HepG2 (cell line): ENCODE measurements around the gene PRKCE. TPM values are rescaled to one million over a fixed set of nuclear protein-coding genes. Genes with fewer than 3 reads are reported as not detected.
A peak's percentile ranks its signal among the peaks of the same experiment; 100 is the strongest.

Experiments
- ATAC-seq: fragments of 200-7000 bp; cut with Tn5 transposase; 3 replicates; pipeline ENCODE4 v1.9.1; 2020; ENCODE audit warnings: mild to moderate bottlenecking, moderate library complexity
- BruUV-seq: library from RNA; stranded (reverse); fragments of 400-500 nt; replicated peaks from 2 replicates; lab custom pipeline; 2021; lab: Mats Ljungman, UMichigan
- CTCF ChIA-PET: fragments of 300-600 bp; formaldehyde crosslinking; extraction: SDS; loops from one replicate; lab custom pipeline; 2021; ENCODE audit warnings: low total read pairs, inconsistent platforms, low intra/inter-chr PET ratio; lab: Yijun Ruan, JAX
- POLR2A ChIA-PET: fragments of 350-600 bp; sonication (Branson Sonifier 250); formaldehyde crosslinking; loops from one replicate; lab custom pipeline; 2020; ENCODE audit warnings: antibody characterized with exemption, inconsistent platforms; lab: Yijun Ruan, JAX
- DNase-seq: peaks from one replicate; pipeline ENCODE4 v3.0.0-alpha.2; 2015; ENCODE audit warnings: low spot score
- FAIRE-seq: peaks from 3 replicates; lab custom pipeline; 2011; peaks lifted over from hg19 to GRCh38; lab: Jason Lieb, UNC
- H2AFZ ChIP-seq: one replicate; pipeline ENCODE4 v1.6.1; 2011; ENCODE audit warnings: low read length, inconsistent platforms
- H3K27ac ChIP-seq: fragments of 300-600 bp; 3 replicates; pipeline ENCODE4 v1.8.0; 2011; ENCODE audit warnings: mixed run types, mild to moderate bottlenecking, mixed read lengths, low read length, inconsistent platforms; ENCODE audit not compliant: insufficient read depth; ENCODE audit errors: extremely low read length
- H3K27me3 ChIP-seq, 2 experiments: fragments of 200-600 bp in 1 of 2; 2 replicates in 1 of 2; 3 replicates in 1 of 2; pipeline versions ENCODE4 v1.6.0 to v1.8.0; 2011; ENCODE audit warnings: low read length in 2 of 2, mild to moderate bottlenecking in 2 of 2, moderate library complexity in 2 of 2, inconsistent platforms in 1 of 2; ENCODE audit not compliant: insufficient read depth in 2 of 2, control insufficient read depth in 1 of 2
- H3K36me3 ChIP-seq, 2 experiments: fragments of 200-600 bp in 1 of 2; replicated peaks in 1 of 2; 2 replicates in 1 of 2; 3 replicates in 1 of 2; pipeline versions ENCODE4 v1.5.1 to v1.8.0; 2011; ENCODE audit warnings: low read length in 2 of 2, inconsistent platforms in 1 of 2; ENCODE audit not compliant: insufficient read depth in 2 of 2, control insufficient read depth in 1 of 2
- H3K4me1 ChIP-seq: 2 replicates; pipeline ENCODE4 v1.5.1; 2012; ENCODE audit warnings: low read length, inconsistent platforms; ENCODE audit not compliant: insufficient read depth
- H3K4me2 ChIP-seq: 2 replicates; pipeline ENCODE4 v1.6.0; 2011; ENCODE audit warnings: low read depth, low read length, inconsistent platforms
- H3K4me3 ChIP-seq, 3 experiments: fragments of 200-600 bp in 1 of 3; sonication (generic), shearing (Covaris generic) in 1 of 3; replicated peaks in 1 of 3; 2 replicates each; pipeline ENCODE4 v1.5.1; 2011 to 2016; ENCODE audit warnings: low read length in 3 of 3, inconsistent platforms in 2 of 3, low read depth in 2 of 3, mild to moderate bottlenecking in 2 of 3, control low read depth in 1 of 3, mixed read lengths in 1 of 3; ENCODE audit not compliant: insufficient read depth in 1 of 3
- H3K79me2 ChIP-seq: one replicate; pipeline ENCODE4 v1.6.1; 2011; ENCODE audit warnings: low read length, inconsistent platforms; ENCODE audit not compliant: insufficient read depth
- H3K9ac ChIP-seq: 2 replicates; pipeline ENCODE4 v1.6.0; 2011; ENCODE audit warnings: mild to moderate bottlenecking, low read depth, low read length, inconsistent platforms; ENCODE audit not compliant: insufficient read depth
- H3K9me3 ChIP-seq: 2 replicates; pipeline ENCODE4 v1.5.1; 2012; ENCODE audit warnings: mild to moderate bottlenecking, low read length
- H4K20me1 ChIP-seq: 2 replicates; pipeline ENCODE4 v1.6.0; 2011; ENCODE audit warnings: inconsistent platforms, mild to moderate bottlenecking, low read length, moderate library complexity; ENCODE audit not compliant: insufficient read depth
- ELF1 ChIP-seq: sonication (generic); formaldehyde crosslinking; IDR thresholded peaks from 2 replicates; pipeline ENCODE4 v1.4.0; 2020; ENCODE audit warnings: missing genetic modification reagents
- ZFP36L2 ChIP-seq: sonication (generic); formaldehyde crosslinking; IDR thresholded peaks from 2 replicates; pipeline ENCODE4 v1.4.0; 2020; ENCODE audit warnings: missing genetic modification reagents
- ZNF224 ChIP-seq: sonication (generic); formaldehyde crosslinking; IDR thresholded peaks from 2 replicates; pipeline ENCODE4 v1.5.0; 2020; ENCODE audit warnings: mild to moderate bottlenecking, missing genetic modification reagents
- ZNF552 ChIP-seq: sonication (generic); formaldehyde crosslinking; IDR thresholded peaks from 2 replicates; pipeline ENCODE4 v1.9.0; 2022; ENCODE audit warnings: missing genetic modification reagents, mild to moderate bottlenecking, borderline replicate concordance
- ZSCAN12 ChIP-seq: sonication (generic); formaldehyde crosslinking; IDR thresholded peaks from 2 replicates; pipeline ENCODE4 v1.9.0; 2021; ENCODE audit warnings: mild to moderate bottlenecking, missing genetic modification reagents
- ZSCAN20 ChIP-seq: sonication (generic); formaldehyde crosslinking; IDR thresholded peaks from 2 replicates; pipeline ENCODE4 v1.4.0; 2020; ENCODE audit warnings: missing genetic modification reagents, mild to moderate bottlenecking, borderline replicate concordance
- WGBS: methylation state at CpG from one replicate; pipeline ENCODE4 v1.1.6; 2017; ENCODE audit warnings: low lambda C conversion rate; 5-methylcytosine and 5-hydroxymethylcytosine counted together
- in situ Hi-C: cut with HindIII; loops from 2 replicates; pipeline ENCODE4 v1.10.0; 2017; ENCODE audit warnings: low pct_unique_long_range_greater_than_20kb; ENCODE audit not compliant: extremely low pct_ligation_motif_present
- intact Hi-C: fragments of 100-400 bp; cut with micrococcal nuclease; formaldehyde crosslinking; loops from one replicate; pipeline ENCODE4 v1.10.0; 2022; ENCODE audit not compliant: unreplicated experiment
- polyA plus RNA-seq, 8 experiments: library from polyadenylated mRNA; depleted of rRNA in 3 of 8; stranded (reverse) in 7 of 8; unstranded in 1 of 8; fragments of >200 nt; fragmentation: Illumina TruSeq in 4 of 8; extraction: Trizol in 4 of 8; gene quantifications; 2 replicates each; pipeline versions ENCODE4 v1.2.1 to v1.2.3, GENCODE V29; 2011 to 2016; ENCODE audit warnings: low read depth in 4 of 8, missing spikeins in 1 of 8, mixed read lengths in 1 of 8; ENCODE audit not compliant: insufficient read depth in 1 of 8
- total RNA-seq, 5 experiments: library from RNA; depleted of rRNA; stranded (reverse); fragments of >200 nt; fragmentation: Illumina TruSeq; extraction: Trizol; gene quantifications; 2 replicates each; pipeline ENCODE4 v1.2.3, GENCODE V29; 2016; ENCODE audit warnings: low read depth in 1 of 5
- TF ChIP-seq, protein P1 (sequence below): IDR thresholded peaks from 2 replicates; pipeline ENCODE4 v1.6.1; 2016; ENCODE audit warnings: missing genetic modification reagents, missing compliant biosample characterization
- TF ChIP-seq, protein P2 (sequence below): sonication (generic); formaldehyde crosslinking; IDR thresholded peaks from 2 replicates; pipeline ENCODE4 v1.4.0; 2020; ENCODE audit warnings: missing genetic modification reagents, borderline replicate concordance

The PRKCE gene
- total and polyA plus RNA-seq, 2 of the 13 experiments (the other 11 are each of a cell fraction or from before 2014, with no cell fraction given) = 1.0 to 3.9 TPM

DNA sequence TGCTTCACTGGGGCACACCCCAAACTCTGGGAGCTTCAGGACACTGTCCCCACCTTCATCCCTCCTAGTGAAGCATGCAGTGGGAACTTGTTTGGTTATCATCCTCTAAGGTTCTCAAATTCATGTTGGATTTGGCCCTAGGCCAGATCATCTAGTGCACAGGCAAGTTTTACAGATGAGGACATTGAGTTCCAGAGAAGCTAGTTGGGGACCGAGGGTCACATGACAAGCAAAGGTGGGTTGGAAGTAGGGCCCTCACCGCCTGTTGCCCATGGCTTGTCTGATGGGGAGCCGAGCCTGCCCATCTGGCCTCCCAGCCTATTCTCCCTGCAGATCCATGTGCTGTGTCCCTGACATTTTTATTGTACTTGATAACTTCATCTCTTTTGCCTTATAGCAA lies 2.8 kb downstream of the PRKCE start:
- intact Hi-C loops = no loop called here
- 90% methylated on average over 2 of the region's 3 CpGs for WGBS
- CTCF ChIA-PET = no interaction called here

DNA sequence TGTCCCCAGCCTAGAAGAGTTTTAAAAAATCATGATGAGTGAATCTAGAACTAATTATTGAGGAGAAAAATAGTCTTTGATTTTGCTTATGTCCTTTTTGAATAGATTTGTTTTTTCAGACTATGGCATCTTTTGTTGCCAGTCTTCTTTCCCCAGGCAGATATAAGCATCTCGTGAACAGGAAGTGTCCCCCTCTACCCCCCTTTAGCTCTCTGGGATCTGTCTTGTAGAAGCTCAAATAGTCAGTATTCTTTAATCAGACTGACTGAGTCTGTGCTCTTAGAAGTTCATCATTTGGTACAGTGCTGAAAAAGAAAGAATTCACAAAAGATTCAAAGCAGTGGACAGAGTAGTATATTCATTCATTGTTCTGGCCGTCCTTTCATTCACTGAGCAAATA lies 10.4 kb downstream of the PRKCE start:
- in situ Hi-C loops (no loop called here), intact Hi-C loops (no loop called here)
- ATAC-seq (no peak), DNase-seq (no peak)
- 53% methylated on average over 2 of the region's 2 CpGs for WGBS
- H3K79me2 ChIP-seq = no peaks in the 10 kb centered on the region
- no peak overlapping the region for H3K4me3 ChIP-seq
- no TSS peak for BruUV-seq
- H3K4me1 ChIP-seq = peaks cover 6% of the 10 kb centered on the region
- POLR2A ChIA-PET = interaction anchor here (1.2 kb wide), 1 partner anchor 12 kb away, joined by 4 read pairs; no protein-coding TSS in a partner anchor
- H4K20me1 ChIP-seq = 0 out of 2 replicates have a peak, but pooled peaks cover 3% of the 10 kb centered on the region
- TF ChIP-seq ZFP36L2 (no peak), ZNF224 (CRISPR knock-in tag) (no peak), ZNF552 (CRISPR knock-in tag) (no peak)
- TF ChIP-seq, protein P1, sequence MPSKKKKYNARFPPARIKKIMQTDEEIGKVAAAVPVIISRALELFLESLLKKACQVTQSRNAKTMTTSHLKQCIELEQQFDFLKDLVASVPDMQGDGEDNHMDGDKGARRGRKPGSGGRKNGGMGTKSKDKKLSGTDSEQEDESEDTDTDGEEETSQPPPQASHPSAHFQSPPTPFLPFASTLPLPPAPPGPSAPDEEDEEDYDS = no peak
- TF ChIP-seq, all 625 proteins: peak for 0
- Histone ChIP-seq H3K9ac (no peak overlapping the region), H2AFZ (no peak overlapping the region), H3K27me3 (no peaks in the 10 kb centered on the region), H3K27ac (no peak overlapping the region), H3K9me3 (no peaks in the 10 kb centered on the region), H3K36me3 (no peaks in the 10 kb centered on the region), H3K4me2 (no peak overlapping the region)
- CTCF ChIA-PET = no interaction called here
- FAIRE-seq = no peak

More for the DNA sequence above, 2.8 kb downstream of the PRKCE start:
- H3K27me3 ChIP-seq = peaks cover 0 to 15% of the 10 kb centered on the region in 2 experiments; a peak in 2 of 5 replicates
- no peak overlapping the region for H3K27ac ChIP-seq
- BruUV-seq = TSS peak; percentile 31
- in situ Hi-C loops = no loop called here
- H3K4me2 ChIP-seq = no peak overlapping the region
- TF ChIP-seq, protein P2, sequence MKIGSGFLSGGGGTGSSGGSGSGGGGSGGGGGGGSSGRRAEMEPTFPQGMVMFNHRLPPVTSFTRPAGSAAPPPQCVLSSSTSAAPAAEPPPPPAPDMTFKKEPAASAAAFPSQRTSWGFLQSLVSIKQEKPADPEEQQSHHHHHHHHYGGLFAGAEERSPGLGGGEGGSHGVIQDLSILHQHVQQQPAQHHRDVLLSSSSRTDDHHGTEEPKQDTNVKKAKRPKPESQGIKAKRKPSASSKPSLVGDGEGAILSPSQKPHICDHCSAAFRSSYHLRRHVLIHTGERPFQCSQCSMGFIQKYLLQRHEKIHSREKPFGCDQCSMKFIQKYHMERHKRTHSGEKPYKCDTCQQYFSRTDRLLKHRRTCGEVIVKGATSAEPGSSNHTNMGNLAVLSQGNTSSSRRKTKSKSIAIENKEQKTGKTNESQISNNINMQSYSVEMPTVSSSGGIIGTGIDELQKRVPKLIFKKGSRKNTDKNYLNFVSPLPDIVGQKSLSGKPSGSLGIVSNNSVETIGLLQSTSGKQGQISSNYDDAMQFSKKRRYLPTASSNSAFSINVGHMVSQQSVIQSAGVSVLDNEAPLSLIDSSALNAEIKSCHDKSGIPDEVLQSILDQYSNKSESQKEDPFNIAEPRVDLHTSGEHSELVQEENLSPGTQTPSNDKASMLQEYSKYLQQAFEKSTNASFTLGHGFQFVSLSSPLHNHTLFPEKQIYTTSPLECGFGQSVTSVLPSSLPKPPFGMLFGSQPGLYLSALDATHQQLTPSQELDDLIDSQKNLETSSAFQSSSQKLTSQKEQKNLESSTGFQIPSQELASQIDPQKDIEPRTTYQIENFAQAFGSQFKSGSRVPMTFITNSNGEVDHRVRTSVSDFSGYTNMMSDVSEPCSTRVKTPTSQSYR (CRISPR knock-in tag) = no peak
- TF ChIP-seq ELF1 (CRISPR knock-in tag) = no peak
- no peak for TF ChIP-seq ZSCAN20
- no peak for TF ChIP-seq ZSCAN12
- DNase-seq (no peak), ATAC-seq (no peak), FAIRE-seq (no peak)
- H3K9ac ChIP-seq = no peak overlapping the region
- no peaks in the 10 kb centered on the region for H4K20me1 ChIP-seq
- no peaks in the 10 kb centered on the region for H3K36me3 ChIP-seq
- no peak overlapping the region for H2AFZ ChIP-seq
- H3K4me3 ChIP-seq = no peak overlapping the region
- H3K79me2 ChIP-seq = no peaks in the 10 kb centered on the region
- peaks cover 40% of the 10 kb centered on the region for H3K4me1 ChIP-seq
- POLR2A ChIA-PET = no interaction called here
- H3K9me3 ChIP-seq = no peaks in the 10 kb centered on the region
